Mesothelial cell of epicardium (in vitro differentiated cells): ENCODE measurements around the gene UPF1. TPM values are rescaled to one million over a fixed set of nuclear protein-coding genes. Genes with fewer than 3 reads are reported as not detected.
A peak's percentile ranks its signal among the peaks of the same experiment; 100 is the strongest.

Experiments used
- DNase-seq, 2 experiments: peaks; one replicate each; pipeline ENCODE4 v3.0.0; 2021; ENCODE audit warnings: low spot score in 2 of 2; ENCODE audit not compliant: unreplicated experiment in 2 of 2
- H3K27ac Mint-ChIP-seq: 2 replicates; pipeline ENCODE4 v1.8.0; 2021; ENCODE audit warnings: mixed read lengths
- H3K27me3 Mint-ChIP-seq: 2 replicates; pipeline ENCODE4 v1.8.0; 2021; ENCODE audit warnings: low read depth, mixed read lengths
- H3K36me3 Mint-ChIP-seq: 2 replicates; pipeline ENCODE4 v1.8.0; 2021; ENCODE audit warnings: mixed read lengths
- H3K4me1 Mint-ChIP-seq: 2 replicates; pipeline ENCODE4 v1.8.0; 2021; ENCODE audit warnings: mixed read lengths
- H3K4me3 Mint-ChIP-seq: 2 replicates; pipeline ENCODE4 v1.8.0; 2021; ENCODE audit warnings: mild to moderate bottlenecking, moderate library complexity, mixed read lengths
- H3K9me3 Mint-ChIP-seq: 2 replicates; pipeline ENCODE4 v1.8.0; 2021; ENCODE audit warnings: mixed read lengths
- total RNA-seq: library from RNA; stranded (reverse); gene quantifications from 3 replicates; pipeline ENCODE4 v1.2.1, GENCODE V29; 2021
- TF ChIP-seq, protein P1 (sequence below): fragments of 200-600 bp; sonication (generic); IDR thresholded peaks from one replicate; pipeline ENCODE4 v1.5.0; 2021; ENCODE audit warnings: antibody characterized with exemption; ENCODE audit not compliant: unreplicated experiment

UPF1 gene
- total RNA-seq, 1 donor from 2014 or later = 73.3 TPM

DNA sequence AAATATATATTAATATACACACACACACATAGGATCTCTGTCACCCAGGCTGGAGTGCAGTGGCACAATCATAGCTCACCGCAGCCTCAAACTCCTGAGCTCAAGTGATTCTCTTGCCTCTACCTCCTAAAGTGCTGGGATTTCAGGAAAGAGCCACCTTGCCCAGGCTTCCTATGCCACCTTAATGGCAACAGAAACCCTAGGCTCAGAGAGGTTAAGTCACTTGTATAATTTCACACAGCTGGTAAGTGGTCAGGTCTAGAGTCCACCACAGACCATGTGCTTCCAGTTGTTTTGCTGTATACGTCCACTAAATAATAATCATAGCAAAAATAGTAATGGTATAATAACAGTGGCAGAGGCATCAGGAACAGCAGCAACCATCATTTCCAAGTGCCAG is 1.3 kb upstream of the UPF1 start:
- H3K36me3 Mint-ChIP-seq = peaks cover under 1% of the 10 kb centered on the region
- H3K9me3 Mint-ChIP-seq = peaks cover 8% of the 10 kb centered on the region
- H3K27ac Mint-ChIP-seq = no peak overlapping the region
- peaks cover 24% of the 10 kb centered on the region for H3K4me1 Mint-ChIP-seq
- TF ChIP-seq, protein P1, sequence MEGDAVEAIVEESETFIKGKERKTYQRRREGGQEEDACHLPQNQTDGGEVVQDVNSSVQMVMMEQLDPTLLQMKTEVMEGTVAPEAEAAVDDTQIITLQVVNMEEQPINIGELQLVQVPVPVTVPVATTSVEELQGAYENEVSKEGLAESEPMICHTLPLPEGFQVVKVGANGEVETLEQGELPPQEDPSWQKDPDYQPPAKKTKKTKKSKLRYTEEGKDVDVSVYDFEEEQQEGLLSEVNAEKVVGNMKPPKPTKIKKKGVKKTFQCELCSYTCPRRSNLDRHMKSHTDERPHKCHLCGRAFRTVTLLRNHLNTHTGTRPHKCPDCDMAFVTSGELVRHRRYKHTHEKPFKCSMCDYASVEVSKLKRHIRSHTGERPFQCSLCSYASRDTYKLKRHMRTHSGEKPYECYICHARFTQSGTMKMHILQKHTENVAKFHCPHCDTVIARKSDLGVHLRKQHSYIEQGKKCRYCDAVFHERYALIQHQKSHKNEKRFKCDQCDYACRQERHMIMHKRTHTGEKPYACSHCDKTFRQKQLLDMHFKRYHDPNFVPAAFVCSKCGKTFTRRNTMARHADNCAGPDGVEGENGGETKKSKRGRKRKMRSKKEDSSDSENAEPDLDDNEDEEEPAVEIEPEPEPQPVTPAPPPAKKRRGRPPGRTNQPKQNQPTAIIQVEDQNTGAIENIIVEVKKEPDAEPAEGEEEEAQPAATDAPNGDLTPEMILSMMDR = no peak
- peak overlapping the region; percentile 66 for H3K4me3 Mint-ChIP-seq
- DNase-seq = no peak
- peaks cover 6% of the 10 kb centered on the region for H3K27me3 Mint-ChIP-seq

DNA sequence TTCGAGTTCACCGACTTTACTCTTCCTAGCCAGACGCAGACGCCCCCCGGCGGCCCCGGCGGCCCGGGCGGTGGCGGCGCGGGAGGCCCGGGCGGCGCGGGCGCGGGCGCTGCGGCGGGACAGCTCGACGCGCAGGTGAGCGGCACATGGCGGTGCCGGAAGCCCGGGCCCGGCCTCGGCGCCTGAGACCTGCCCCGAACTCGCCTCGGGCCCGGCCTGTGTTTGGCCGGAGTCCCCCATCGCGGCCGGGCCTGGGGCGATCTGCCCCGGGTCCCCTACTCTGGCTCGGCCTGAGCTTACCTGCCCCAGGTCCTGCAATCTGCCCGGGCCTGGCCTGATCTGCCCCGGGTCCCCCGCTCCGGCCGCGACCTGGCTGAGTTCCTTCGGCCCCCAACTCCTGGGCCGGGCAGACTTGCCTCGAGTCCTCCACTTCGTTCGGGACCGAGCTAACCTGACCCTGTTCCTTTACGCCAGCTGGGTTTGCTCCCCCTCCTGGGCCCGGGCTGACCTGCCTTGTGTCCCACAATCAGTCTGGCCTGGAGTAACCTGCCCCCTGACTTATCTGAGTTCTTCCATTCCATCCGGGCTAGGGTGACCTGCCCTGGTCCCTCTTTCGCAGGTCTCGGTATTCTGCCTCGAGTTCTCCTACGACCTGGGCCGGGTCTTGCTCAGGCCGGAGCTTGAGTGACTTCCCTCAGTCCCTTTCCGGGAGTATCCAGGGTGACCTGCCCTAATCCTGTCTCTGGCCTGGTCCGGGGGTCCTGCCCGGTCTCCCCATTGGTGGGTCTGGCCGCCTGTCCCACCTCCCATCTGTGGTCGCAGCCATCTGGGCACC is 764 bp downstream of the UPF1 start:
- Mint-ChIP-seq H3K4me3 (peak overlapping the region; percentile 94), H3K27ac (peak overlapping the region; percentile 97), H3K36me3 (peaks cover 4% of the 10 kb centered on the region), H3K27me3 (peaks cover 3% of the 10 kb centered on the region), H3K4me1 (peaks cover 32% of the 10 kb centered on the region), H3K9me3 (peaks cover 3% of the 10 kb centered on the region)
- TF ChIP-seq, protein P1 = no peak
- peak in 1 of 2 experiments; percentile 49 for DNase-seq

DNA sequence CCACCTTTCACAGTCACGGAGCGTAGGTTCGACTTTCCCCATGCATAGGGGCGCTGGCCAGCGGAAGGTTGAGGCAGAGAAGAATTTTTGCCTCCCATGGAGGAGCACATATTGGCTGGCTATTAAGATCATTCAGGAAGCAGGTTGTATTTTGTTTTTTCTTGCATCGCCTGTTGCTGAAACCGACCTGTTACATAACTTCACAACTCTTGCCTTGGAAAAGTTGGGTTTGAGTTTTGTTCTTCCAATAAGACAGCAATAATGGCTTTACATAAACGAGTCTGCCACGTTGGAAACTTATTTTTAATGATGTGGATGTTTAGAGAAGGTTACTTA is 1.4 kb downstream of the UPF1 start:
- no peaks in the 10 kb centered on the region for H3K27me3 Mint-ChIP-seq
- peak overlapping the region; percentile 94 for H3K4me3 Mint-ChIP-seq
- no peaks in the 10 kb centered on the region for H3K9me3 Mint-ChIP-seq
- TF ChIP-seq, protein P1 = no peak
- H3K36me3 Mint-ChIP-seq = peaks cover 7% of the 10 kb centered on the region
- H3K4me1 Mint-ChIP-seq = peaks cover 32% of the 10 kb centered on the region
- DNase-seq = no peak
- H3K27ac Mint-ChIP-seq = peak overlapping the region; percentile 97

- no peak for DNase-seq
- peak overlapping the region; percentile 94 for H3K4me3 Mint-ChIP-seq
- H3K9me3 Mint-ChIP-seq = no peaks in the 10 kb centered on the region
- no peaks in the 10 kb centered on the region for H3K27me3 Mint-ChIP-seq
- TF ChIP-seq, protein P1 = no peak
- H3K27ac Mint-ChIP-seq = peak overlapping the region; percentile 81
- peaks cover 7% of the 10 kb centered on the region for H3K36me3 Mint-ChIP-seq
- peaks cover 32% of the 10 kb centered on the region for H3K4me1 Mint-ChIP-seq
These were observed 2.3 kb downstream of the UPF1 start for GRCh38 chr19:18833849-18834643.

GRCh38 chr19:18834644-18834984 is 2.9 kb downstream of the UPF1 start:
- Mint-ChIP-seq H3K36me3 (peaks cover 7% of the 10 kb centered on the region), H3K4me3 (peak overlapping the region; percentile 94), H3K4me1 (peaks cover 32% of the 10 kb centered on the region), H3K9me3 (no peaks in the 10 kb centered on the region), H3K27ac (peak overlapping the region; percentile 81), H3K27me3 (no peaks in the 10 kb centered on the region)
- no peak for DNase-seq
- TF ChIP-seq, protein P1 = no peak
